Activated T-cell treated with anti-CD3 and anti-CD28 coated beads, Interleukin-2, amount 50 U/mL, for 1 hour (primary cell): ENCODE data around the gene RBM22.

Source experiments
- DNase-seq: peaks from one replicate; pipeline ENCODE4 v3.0.0-alpha.2; 2020

RBM22 gene

DNA sequence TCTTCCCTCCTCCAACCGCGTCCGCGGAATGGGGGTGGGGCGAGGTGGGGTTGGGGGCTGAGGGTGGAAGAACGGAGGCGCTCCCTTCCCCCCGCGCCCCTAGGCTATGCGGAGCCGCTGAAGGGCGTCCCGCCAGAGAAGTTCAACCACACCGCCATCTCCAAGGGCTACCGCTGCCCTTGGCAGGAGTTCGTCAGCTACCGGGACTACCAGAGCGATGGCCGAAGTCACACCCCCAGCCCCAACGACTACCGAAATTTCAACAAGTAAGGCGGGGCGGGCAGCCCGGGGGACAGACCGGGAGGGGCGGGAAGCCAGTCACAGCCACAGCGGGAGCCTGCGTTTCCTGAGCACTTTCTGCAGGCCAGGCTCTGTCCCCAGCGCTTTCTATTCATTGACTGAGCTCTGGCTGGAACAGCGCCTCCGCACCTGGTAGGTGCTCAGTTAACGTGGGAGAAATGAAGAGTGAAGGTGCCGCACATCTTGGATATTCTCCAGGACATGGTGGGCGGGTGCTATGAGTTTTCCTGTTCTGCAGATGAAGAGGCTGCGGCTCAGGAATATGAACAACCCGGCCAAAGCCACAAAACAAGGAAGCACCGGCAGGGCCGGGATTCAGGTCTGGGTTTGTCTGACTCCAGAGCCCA, 28.5 kb downstream of the RBM22 start:
- DNase-seq: peak; percentile 40

DNA sequence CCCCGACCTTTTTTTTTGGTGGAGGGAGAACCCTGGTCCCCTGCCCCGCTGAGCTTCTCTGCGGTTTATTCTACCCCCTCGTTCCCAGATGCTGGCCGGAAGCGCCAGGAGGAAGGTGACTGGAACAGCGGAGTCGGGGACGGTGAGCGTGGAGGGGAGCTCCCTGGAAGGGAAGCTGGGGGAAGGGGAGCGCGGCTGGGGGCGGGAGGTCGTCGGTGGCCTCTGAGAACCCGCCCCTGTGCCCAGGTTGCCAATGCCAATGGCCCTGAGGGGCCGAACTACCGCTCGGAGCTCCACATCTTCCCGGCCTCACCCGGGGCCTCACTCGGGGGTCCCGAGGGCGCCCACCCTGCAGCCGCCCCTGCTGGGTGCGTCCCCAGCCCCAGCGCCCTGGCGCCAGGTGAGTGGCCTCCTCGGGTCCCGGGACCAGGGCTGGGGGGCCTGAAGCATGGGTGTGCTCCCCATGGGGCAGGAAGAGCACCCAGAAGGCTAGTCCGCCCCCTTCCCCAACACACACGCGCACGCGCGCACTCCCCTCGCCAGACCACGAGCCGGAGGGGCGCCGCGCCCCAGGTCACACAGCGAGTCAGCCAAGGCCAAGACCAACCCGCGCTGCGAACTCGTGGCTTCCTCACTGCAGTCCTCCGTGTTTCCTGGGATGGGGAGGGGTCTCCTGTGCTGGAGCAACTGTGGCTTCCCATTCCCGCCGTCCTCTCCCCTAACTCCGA, 29.2 kb downstream of the RBM22 start:
- no peak for DNase-seq

- no peak for DNase-seq
These were observed 29.9 kb downstream of the RBM22 start for GRCh38 chr5:150670948-150671310.

- no peak for DNase-seq
These were observed 30.5 kb downstream of the RBM22 start for GRCh38 chr5:150670275-150670947.

DNA sequence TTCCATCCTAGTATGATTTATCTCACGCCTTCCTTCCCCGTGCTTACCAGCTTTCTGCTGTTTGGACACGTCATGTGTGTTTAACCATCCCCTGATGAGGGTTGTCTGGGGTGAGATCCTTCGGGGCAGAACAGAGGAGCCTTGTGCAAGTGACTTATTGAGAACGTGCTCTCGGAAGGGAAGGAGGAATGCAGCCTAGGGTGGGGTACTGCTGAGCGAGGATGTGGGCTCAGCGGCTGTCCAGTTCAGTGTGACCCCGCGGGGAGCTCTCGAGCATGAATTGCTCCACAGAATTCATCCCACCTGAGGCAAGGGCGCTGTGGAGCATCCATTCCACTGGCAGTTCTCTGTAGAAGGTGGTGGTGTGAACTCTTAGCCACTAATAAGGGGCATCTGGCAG, 35.8 kb downstream of the RBM22 start:
- DNase-seq: no peak

DNA sequence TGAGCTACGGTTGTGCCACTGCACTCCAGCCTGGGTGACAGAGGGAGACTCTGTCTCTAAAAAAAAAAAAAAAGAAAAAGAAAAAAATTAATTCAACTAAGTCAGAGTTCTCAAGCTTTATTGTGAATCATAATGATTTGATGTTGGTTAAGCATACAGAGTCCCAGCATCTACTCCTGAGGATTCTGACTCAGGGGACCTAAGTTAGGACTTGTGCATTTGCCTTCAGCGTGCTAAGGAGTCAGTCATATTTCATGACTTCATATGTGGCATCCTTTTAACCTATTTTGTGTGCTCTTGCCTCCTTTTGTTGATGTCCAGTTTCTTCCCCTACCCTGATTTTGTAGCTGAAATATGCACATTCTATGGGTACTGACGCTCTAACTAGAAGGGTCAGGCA, 36.9 kb downstream of the RBM22 start:
- DNase-seq: no peak

GRCh38 chr5:150662731-150663516, 37.9 kb downstream of the RBM22 start:
- no peak for DNase-seq

DNA sequence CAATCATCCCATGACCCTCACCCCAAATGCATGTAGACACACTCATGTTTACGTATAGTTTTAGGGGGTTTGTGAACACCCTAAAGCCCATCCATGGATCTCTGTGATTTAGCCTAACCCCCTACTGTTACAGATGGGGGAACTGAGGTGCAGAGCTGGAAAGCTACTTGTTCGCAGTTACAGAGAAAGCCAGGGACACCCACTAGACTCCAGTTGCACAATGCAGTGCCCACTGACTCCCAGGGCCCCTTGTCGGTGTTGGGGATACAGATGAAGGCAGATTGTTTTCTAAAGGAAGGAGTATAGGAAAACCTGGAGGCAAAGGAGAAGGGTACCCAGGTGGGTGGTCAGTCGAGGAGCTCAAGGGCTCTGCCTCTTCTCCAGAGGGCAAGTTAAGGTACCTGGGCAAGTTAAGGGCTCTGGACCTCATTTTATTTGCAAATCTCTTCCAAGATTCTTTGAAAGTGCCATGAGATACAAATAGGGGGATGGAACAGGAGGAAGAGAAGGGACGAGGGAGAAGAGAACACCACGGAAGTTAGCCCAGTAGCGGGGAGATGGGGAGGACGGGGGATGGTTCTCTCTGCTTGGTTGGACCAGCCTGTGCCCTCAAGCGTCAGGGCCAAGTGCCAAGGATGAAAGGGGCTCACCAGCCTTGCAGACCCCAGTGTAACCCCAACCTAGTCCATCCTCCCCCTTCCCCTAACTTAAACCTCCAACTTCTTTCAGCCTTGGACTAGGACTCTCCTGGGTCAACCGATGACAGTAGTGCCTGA, 38.9 kb downstream of the RBM22 start:
- DNase-seq: no peak

- no peak for DNase-seq
These were observed 39.8 kb downstream of the RBM22 start, which contains the start of gene MYOZ3 for GRCh38 chr5:150661086-150661485. Gene MYOZ3 (plus strand): TSS chr5:150661251. CDS start chr5:150662942, 1,691 bp downstream.

GRCh38 chr5:150660108-150660831, 40.6 kb downstream of the RBM22 start:
- DNase-seq: no peak

DNA sequence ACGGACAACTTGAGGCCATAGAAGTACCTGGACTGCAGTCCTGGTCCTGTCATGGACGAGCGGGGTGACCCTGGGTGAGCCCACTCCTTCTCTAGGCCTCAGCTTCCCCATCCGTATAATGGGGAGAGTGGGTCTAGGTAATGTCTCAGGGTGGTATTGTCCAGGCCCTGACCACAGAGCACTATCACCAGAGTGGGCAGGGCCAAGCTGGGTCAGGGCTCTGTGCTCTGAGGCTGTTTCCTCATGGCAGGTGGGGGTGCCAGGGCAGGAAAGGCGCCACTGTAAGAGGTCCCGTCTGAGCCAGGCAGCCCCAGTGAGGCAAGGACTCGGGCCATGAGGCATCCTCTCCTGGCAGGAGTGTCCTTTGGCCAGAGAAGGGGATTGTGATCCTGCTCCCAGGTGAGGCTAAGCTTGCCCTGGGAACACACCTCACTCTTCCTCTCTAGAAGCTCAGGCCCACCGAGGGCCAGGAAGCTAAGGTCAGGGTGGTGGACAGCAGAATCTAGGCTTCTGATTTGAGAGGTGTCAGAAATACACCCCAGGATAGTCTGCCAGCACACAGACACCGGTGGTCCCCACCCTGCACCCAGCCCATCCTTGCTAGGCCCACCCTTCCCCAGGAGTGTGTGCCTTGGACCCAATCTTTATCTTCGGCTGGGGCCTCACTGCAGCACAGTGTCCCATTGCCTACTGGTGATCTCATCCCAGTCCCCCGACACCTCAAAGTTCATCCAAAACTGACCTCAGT, 41.3 kb downstream of the RBM22 start:
- no peak for DNase-seq

GRCh38 chr5:150658699-150659265, 42.1 kb downstream of the RBM22 start:
- DNase-seq: no peak

GRCh38 chr5:150658121-150658520, 42.7 kb downstream of the RBM22 start:
- DNase-seq: no peak

- DNase-seq: peak; percentile 90
These were observed 44.4 kb downstream of the RBM22 start for GRCh38 chr5:150656191-150657132.

DNA sequence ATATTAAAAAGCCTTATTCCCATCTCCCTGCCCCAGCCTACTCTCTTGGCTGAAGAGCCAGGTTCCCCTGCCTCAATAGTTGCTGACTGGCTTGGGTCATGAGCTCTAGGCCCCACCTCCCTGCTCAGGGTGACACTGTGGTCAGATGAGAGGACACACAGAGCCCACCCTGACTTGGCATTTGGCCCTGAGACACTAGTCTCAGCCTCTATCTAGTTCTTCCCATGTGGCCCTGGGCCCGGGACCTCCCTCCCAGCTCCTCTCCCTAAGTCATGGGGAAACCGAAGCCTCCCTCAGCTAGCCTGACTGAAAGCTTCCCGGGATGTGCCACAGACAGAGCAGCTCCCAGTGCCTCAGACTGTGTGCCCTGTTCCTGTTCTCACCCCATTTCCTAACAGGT, 45.6 kb downstream of the RBM22 start:
- no peak for DNase-seq

GRCh38 chr5:150653762-150654556, 46.9 kb downstream of the RBM22 start:
- DNase-seq: no peak

DNA sequence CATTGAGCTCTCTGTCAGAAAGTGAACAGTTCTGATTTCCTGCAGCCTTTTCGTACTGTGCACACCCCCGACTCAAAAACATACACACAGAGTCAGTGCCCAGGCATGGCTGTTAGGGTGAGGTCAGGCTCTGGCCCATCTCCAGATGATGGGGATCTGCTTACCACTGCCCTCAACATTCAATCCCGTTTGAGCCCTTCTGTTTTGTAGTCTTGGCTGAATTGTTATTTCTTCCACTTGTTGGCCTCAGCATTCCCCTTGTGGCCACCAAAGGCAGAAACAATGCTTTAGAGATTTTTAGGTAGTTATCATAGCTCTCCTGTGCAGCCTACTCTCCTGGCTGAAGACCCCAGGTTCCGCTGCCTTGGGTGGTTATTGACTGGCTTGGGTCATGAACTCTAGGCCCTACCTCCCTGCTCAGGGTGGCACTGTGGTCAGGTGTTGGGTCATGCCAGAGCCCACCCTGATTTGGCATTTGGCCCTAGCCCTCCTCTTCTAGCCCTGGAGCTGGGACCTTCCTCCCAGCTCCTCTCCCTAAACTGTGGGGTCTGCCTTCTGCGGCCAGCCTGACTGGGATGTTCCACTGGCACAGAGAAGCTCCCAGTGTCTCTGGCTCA, 47.6 kb downstream of the RBM22 start:
- DNase-seq: no peak
